GM13977 (cell line): Measurements from ENCODE around the gene MT4.
"Not testable (repeated sequence)": the region's sequence is repeated elsewhere in the genome, so short reads cannot be mapped to it uniquely, and the experiment has no call there.

Source experiments
- DNase-seq: peaks from one replicate; pipeline ENCODE4 v3.0.0; 2012; ENCODE audit warnings: low spot score
- CTCF ChIP-seq: IDR thresholded peaks from 2 replicates; pipeline ENCODE4 v1.5.1; 2012; ENCODE audit warnings: mild to moderate bottlenecking, control low read depth; ENCODE audit not compliant: insufficient read depth; ENCODE audit errors: extremely low read depth, missing control alignments
- in situ Hi-C: fragments of 300-500 bp; cut with MboI; formaldehyde crosslinking; loops from one replicate; pipeline ENCODE4 v1.12.0; 2022; ENCODE audit warnings: low sequenced_read_pairs, low pct_unique_long_range_greater_than_20kb, mixed read lengths, inconsistent platforms; ENCODE audit not compliant: unreplicated experiment

MT4 gene

GRCh38 chr16:56574625-56575024 lies 9.8 kb downstream of the MT4 start:
- in situ Hi-C loops, result loop anchor here (10.0 kb wide), 1 partner anchor 130 kb away; no protein-coding TSS in a partner anchor
- no peak for DNase-seq
- no peak for TF ChIP-seq CTCF

- DNase-seq, result peak; percentile 84
- in situ Hi-C loops, result loop anchor here (10.0 kb wide), 1 partner anchor 128 kb away; no protein-coding TSS in a partner anchor
- TF ChIP-seq CTCF, result peak; percentile 91
Measured at GRCh38 chr16:56576585-56577299, 11.9 kb downstream of the MT4 start.

- no peak for DNase-seq
- in situ Hi-C loops, result loop anchor here (10.0 kb wide), 1 partner anchor 128 kb away; no protein-coding TSS in a partner anchor
- no peak for TF ChIP-seq CTCF
Measured at GRCh38 chr16:56577300-56577625, 12.4 kb downstream of the MT4 start.

- TF ChIP-seq CTCF, result no peak
- no peak for DNase-seq
- in situ Hi-C loops, result no loop called here
Measured at GRCh38 chr16:56580391-56581048, 15.6 kb downstream of the MT4 start.

GRCh38 chr16:56582911-56583310 lies 18.0 kb downstream of the MT4 start:
- in situ Hi-C loops, DNase-seq: not testable (repeated sequence)

GRCh38 chr16:56583351-56584168 lies 18.7 kb downstream of the MT4 start:
- TF ChIP-seq CTCF, result no peak
- in situ Hi-C loops, result no loop called here
- DNase-seq, result no peak
